Measurements from ENCODE around the gene LMNTD2. TPM values are rescaled to one million over a fixed set of nuclear protein-coding genes. Genes with fewer than 3 reads are reported as not detected.
A peak's percentile ranks its signal among the peaks of the same experiment; 100 is the strongest.

The LMNTD2 gene
- total and polyA plus RNA-seq, 10 donors = 3.9 to 10.1 (median 5.7) TPM

GRCh38 chr11:516400-516799 is 44.1 kb downstream of the LMNTD2 start:
- DNase-seq = no peak
- Histone ChIP-seq H3K9me3 (peaks cover 0 to 18% (median 13%) of the 10 kb centered on the region in 8 donors), H3K4me3 (no peak overlapping the region), H3K4me1 (peaks cover 0 to 17% (median 11%) of the 10 kb centered on the region in 6 donors), H3K27ac (no peak overlapping the region), H3K27me3 (replicated peaks in 1 of 7) (no peaks in the 10 kb centered on the region), H3K36me3 (peaks cover 0 to 25% (median 0%) of the 10 kb centered on the region in 6 donors)
- 97 to 100% (median 98%) methylated on average over 4 of the region's 4 CpGs for WGBS, 5 donors
- TF ChIP-seq POLR2A (IDR thresholded peaks at IDR 0.05) (no peak), POLR2AphosphoS5 (IDR thresholded peaks at IDR 0.05) (no peak)
- TF ChIP-seq, protein P1, sequence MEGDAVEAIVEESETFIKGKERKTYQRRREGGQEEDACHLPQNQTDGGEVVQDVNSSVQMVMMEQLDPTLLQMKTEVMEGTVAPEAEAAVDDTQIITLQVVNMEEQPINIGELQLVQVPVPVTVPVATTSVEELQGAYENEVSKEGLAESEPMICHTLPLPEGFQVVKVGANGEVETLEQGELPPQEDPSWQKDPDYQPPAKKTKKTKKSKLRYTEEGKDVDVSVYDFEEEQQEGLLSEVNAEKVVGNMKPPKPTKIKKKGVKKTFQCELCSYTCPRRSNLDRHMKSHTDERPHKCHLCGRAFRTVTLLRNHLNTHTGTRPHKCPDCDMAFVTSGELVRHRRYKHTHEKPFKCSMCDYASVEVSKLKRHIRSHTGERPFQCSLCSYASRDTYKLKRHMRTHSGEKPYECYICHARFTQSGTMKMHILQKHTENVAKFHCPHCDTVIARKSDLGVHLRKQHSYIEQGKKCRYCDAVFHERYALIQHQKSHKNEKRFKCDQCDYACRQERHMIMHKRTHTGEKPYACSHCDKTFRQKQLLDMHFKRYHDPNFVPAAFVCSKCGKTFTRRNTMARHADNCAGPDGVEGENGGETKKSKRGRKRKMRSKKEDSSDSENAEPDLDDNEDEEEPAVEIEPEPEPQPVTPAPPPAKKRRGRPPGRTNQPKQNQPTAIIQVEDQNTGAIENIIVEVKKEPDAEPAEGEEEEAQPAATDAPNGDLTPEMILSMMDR (IDR thresholded peaks at IDR 0.05 in 8 of 11, conservative IDR thresholded peaks at IDR 0.05 in 3 of 11) = no peak
- intact Hi-C loops (cut with DNase I; ENCODE audit: low total_unique reads) = no loop called here

DNA sequence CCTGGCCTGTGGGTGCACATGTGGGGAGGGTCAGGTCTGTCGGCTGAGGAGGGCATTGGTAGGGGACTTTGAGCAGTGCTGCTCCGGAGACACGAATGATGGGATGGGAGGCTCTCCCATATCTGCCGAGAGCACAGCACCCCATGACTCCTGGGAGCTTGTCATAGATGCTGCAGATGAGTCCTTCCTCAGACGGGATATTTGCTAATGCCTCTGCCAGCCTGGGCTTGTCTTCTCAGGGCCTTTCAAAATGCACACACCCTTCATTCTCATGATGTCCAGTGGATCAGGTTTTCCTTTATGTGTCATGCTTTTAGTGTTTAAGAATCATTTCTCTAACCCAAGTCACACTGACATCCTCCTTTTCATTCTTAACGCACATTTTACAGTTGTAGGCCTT is 45.4 kb downstream of the LMNTD2 start:
- H3K36me3 ChIP-seq = peaks cover 0 to 38% (median 2%) of the 10 kb centered on the region in 6 donors
- DNase-seq = no peak
- H3K27me3 ChIP-seq (replicated peaks in 1 of 7) = no peaks in the 10 kb centered on the region
- intact Hi-C loops (cut with DNase I; ENCODE audit: low total_unique reads) = no loop called here
- no peak overlapping the region for H3K27ac ChIP-seq
- H3K4me3 ChIP-seq = no peak overlapping the region
- WGBS, 5 donors = 85 to 98% (median 93%) methylated on average over 6 of the region's 6 CpGs
- H3K9me3 ChIP-seq = peaks cover 0 to 18% (median 13%) of the 10 kb centered on the region in 8 donors
- H3K4me1 ChIP-seq = peaks cover 0 to 17% (median 11%) of the 10 kb centered on the region in 6 donors
- TF ChIP-seq, protein P1 (IDR thresholded peaks at IDR 0.05 in 8 of 11, conservative IDR thresholded peaks at IDR 0.05 in 3 of 11) = no peak
- TF ChIP-seq POLR2A (IDR thresholded peaks at IDR 0.05) (no peak), POLR2AphosphoS5 (IDR thresholded peaks at IDR 0.05) (no peak)

DNA sequence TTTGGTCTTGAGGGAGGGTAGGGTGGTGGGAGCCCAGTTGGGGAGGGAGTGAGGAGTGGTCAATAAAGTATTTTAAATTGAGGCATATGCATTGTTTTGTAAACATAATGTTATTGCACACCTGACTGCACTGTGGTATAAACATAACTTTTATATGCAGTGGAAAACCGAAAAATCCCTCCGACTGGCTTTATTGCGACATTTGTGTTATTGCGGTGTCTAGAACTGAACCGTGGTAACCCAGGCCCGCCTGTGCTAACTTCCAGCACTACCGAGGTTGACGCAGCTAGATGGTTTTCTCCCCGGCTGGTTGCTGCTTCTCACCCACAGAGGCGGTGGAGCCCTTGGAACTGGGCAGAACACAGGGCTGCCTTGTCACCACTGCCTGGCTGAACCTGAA is 45.9 kb downstream of the LMNTD2 start:
- 60 to 89% (median 78%) methylated on average over 10 of the region's 10 CpGs for WGBS, 5 donors
- peaks cover 0 to 18% (median 13%) of the 10 kb centered on the region in 8 donors for H3K9me3 ChIP-seq
- no peak overlapping the region for H3K27ac ChIP-seq
- no peak for DNase-seq
- TF ChIP-seq POLR2A (IDR thresholded peaks at IDR 0.05) (no peak), POLR2AphosphoS5 (IDR thresholded peaks at IDR 0.05) (no peak)
- TF ChIP-seq, protein P1 (IDR thresholded peaks at IDR 0.05 in 8 of 11, conservative IDR thresholded peaks at IDR 0.05 in 3 of 11) = no peak
- H3K27me3 ChIP-seq (replicated peaks in 1 of 7) = no peaks in the 10 kb centered on the region
- H3K36me3 ChIP-seq = peaks cover 0 to 43% (median 2%) of the 10 kb centered on the region in 6 donors
- intact Hi-C loops (cut with DNase I; ENCODE audit: low total_unique reads) = no loop called here
- no peak overlapping the region for H3K4me3 ChIP-seq
- H3K4me1 ChIP-seq = peaks cover 0 to 17% (median 11%) of the 10 kb centered on the region in 6 donors

- Histone ChIP-seq H3K36me3 (peaks cover 0 to 55% (median 2%) of the 10 kb centered on the region in 6 donors), H3K27me3 (replicated peaks in 1 of 7) (no peaks in the 10 kb centered on the region), H3K27ac (peak overlapping the region in 3 of 8 donors; percentile 7 to 52 (median 11)), H3K4me1 (peaks cover 0 to 12% (median 4%) of the 10 kb centered on the region in 6 donors), H3K9me3 (peaks cover 0 to 18% (median 13%) of the 10 kb centered on the region in 8 donors), H3K4me3 (no peak overlapping the region)
- WGBS, 5 donors = 89 to 93% (median 91%) methylated on average over 29 of the region's 29 CpGs
- intact Hi-C loops (cut with DNase I; ENCODE audit: low total_unique reads) = no loop called here
- DNase-seq = no peak
- TF ChIP-seq POLR2AphosphoS5 (IDR thresholded peaks at IDR 0.05) (peak in 2 of 3 donors; percentile 17 to 44), POLR2A (IDR thresholded peaks at IDR 0.05) (no peak)
These were observed 47.6 kb downstream of the LMNTD2 start for GRCh38 chr11:512761-513595.

Data from spleen (tissue), 11 donors.